NCI-H128 (cell line): ENCODE measurements around the gene SLC2A2.

Source experiments
- DNase-seq: peaks from one replicate; lab custom pipeline; 2025; ENCODE audit not compliant: unreplicated experiment; lab: John Stamatoyannopoulos, UW

The SLC2A2 gene

DNA sequence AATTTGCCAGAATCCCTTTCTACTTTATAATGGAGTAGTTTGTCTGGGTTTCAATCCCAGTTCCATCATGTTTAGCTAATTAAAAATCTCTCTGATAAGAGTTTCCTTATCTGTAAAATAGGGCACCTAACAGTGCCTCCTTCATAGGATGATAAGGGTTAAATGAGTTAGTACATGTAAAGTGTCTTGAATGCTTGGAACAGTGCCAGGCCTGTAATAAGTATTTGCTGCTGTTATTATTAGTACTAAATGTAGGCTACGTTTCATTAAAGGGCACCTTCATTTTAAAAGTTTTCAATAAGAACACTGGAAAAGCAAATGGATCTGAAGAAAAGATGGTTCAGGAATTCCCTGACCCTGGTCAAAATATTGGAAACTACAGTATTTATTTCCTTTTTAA is 11.8 kb upstream of the SLC2A2 start:
- no peak for DNase-seq

DNA sequence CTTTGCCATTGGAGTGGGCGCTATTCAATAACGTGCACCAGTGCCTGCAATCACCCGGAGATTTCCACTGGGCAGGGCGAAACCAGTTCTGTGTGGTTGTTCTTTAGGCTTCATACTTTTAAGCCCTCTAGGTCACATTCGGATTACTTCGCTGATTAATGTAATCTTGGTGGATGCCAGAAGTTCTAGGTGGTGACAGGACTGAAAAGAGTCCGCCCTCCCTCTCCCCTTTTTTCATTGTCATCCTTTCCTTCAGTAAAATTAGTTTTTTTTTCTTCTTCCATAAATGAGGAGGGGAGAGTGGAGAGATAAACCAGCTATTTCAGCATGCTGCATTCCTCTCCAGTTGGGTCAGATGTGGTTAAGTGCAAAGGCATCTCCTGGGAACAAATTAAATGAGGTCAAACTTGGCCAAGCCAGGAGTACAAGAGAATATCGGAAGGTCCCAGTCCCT is 2.3 kb upstream of the SLC2A2 start:
- DNase-seq: no peak

DNA sequence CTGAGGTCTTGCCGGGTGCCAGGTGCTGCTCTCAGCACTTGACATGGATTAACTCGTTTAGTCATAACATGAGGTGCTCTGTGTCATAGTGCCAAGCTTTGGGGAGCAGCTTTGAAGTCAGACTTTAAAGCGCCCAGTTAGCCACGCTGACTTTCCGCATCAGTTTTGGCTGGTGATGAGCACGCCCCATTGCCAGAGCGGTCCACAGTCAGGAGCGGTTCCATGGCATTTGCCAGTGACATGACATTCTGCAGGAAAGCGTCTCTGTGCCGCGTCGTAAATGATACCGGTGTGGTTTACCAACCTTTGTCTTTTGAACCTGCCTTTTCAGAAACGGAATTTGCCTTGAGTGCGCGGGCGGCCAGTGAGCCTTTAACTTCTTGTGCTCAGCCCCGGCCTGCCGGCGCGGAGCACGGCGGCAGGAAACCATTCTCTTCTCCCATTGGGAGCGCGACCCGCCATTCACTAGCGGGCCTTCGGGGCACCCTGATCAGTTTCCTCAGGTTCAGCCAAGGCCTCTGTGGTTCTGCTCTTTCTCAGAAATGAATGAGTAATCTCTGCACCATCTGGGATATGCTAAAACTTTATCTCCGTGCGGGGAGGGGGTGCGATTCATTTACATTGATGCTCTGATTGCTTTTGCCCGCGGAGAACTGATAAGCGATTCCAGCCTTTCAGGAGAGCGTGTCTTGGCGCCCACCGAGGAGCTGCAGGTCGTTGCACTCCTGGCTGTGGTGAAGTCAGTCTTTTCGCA is 1.7 kb upstream of the SLC2A2 start:
- DNase-seq: no peak

DNA sequence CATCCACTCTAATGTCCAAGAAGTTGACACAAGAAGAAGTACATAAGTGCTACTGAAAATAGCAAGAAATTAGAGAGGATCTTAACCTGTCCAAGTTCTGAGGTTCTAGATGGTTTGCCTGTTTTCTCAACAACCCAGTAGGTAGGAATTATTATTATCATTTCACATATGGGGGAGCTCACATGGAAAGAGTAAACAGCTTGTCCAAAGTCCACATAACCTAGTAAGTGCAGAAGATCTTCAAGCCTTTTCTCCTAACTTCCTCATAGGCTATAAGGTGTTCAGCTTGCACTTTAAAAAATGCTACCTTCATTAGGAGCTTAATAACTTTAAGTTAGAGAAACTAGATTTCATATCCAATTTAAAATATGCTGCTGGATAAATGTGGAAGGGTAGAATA is 3.0 kb downstream of the SLC2A2 start:
- no peak for DNase-seq

DNA sequence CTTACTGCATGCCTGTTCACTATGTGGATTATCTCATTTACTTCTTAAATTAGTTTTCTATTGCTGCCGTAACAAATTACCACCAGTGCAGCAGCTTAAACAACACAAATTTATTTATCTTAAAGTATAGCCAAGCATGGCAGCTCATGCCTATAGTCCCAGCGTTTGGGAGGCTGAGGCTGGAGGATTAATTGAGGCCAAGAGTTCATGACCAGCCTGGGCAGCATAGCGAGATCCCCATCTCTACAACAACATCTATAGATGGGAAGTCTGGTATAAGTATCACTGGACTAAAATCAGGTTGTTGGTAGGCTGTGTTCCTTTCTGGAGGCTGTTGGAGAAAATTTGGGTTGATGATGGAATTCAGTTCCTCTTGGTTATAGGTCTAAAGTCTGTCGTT is 5.1 kb downstream of the SLC2A2 start:
- no peak for DNase-seq

DNA sequence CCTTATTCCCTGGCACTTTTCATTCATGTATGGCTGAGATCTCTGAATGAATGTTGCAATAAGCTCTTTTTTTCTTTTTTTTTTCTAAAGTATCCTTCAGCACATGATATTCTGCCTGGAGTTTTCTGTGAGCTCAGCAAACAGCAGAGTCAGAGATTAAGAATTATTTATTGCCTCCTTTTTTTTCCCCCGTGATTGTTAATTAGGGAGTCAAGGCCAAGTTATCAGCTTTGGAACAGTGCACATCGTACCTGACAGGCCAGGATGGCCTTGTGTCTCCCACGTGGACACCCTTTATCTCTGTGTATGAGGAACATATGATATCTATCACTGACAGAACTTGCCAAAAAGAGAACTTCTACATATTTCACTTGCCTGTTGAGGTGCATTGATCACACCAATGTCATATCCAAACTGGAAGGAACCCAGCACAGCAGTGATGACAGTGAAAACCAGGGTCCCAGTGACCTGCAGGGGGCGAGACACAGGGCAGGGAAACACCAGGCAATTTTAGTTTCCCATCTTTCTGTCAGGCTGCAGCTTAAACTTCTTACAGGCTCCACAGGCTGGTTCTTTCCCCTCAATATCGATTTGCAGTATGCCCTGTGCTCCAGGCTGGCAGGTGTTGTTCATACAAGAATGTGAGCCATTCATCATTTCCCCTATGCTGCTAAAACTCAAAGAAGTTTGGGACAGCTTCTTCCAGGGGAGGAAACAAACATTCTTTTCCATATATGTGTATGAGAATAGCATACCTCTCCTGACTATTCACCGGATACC is 8.2 kb downstream of the SLC2A2 start:
- no peak for DNase-seq

DNA sequence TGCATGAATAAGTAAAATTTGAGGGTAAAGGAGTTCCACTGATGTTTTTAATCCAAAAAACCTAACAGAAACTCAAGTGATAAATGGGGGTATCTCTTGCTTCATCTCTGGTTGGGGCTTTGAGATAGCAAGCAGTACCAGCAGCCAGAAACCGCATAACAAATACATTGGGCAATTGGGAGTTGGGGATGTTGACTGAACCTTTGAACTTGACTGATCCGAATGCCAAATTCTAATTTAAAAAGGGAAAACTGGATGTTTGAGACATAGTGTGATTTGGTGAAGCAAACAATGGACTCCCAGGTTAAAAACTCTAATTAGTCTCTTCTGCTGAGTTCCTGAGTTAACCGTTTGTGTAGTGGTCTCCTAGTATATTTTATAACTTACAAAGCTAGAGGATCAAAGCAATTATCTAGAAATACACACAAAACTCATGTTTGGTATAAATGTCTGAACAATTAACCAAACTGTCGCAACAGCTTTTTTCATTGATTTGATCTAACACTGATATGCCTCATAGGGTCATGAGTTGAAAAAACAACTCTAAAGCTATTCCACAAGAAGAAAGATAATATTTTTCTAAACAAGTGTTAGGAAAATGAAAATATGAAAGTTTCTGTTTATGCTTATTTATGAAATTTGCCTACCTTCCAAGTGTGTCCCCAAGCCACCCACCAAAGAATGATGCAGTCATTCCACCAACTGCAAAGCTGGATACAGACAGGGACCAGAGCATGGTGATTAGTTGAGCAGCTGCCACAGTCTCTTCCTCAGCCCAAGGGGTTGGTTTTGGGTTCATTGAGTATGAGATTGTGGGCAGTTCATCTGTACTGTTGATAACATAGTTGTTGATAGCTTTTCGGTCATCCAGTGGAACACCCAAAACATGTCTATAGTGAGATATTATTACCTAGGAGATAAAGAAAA is 12.4 kb downstream of the SLC2A2 start:
- DNase-seq: no peak

DNA sequence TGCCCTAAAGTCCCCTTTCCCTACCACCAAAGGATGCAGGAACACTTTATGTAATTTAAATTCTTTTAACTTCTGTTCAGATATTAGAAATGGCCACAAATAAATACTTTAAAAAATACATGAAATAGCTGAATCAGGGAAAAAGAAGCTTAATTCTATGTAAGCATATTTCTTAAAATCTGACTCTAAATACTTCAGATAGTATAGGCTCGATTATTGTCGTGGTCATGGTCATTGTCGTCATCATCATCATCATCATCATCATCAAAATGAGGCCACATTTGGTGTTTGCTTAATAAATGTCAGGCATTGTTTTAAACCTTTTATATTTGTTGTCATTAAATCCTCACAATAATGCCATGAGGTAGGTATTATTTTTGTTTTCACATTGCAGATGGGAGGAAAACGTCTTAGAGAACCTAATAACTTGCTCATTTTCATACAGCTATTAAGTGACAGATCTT is 14.6 kb downstream of the SLC2A2 start:
- no peak for DNase-seq

DNA sequence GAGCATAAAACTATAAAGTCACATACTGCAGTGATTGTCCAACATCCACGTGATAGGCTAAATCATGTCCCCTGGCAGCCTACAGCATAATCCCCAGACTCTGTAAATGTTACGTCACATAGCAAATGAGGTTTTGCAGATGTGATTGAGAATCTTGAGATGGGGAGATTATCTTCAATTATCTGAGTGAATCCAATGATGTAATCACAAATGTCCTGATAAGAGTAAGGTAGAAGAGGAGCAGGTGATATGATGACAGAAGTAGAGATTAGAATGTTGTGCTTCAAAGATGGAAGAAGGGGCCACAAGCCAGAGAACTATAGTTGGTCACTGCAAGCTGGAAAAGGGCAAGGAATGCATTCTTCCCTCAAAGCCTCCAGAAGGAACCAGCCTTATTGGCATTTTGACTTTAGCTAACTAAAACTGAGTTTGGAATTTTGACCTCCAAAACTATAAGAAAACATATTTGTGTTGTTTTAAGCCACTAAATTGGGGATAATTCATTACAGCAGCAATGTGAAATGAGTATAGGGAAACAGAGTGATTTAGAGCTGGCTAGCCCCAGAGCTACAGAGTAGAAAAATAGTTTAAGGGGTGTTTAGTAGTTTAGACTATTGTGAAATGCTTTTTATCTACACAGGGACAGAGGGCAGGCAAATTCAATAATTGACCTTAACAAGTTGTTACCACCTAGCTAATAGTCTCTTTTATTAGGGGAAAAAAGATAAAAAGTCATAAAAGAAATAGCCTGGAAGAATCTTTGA is 15.2 kb downstream of the SLC2A2 start:
- DNase-seq: no peak

DNA sequence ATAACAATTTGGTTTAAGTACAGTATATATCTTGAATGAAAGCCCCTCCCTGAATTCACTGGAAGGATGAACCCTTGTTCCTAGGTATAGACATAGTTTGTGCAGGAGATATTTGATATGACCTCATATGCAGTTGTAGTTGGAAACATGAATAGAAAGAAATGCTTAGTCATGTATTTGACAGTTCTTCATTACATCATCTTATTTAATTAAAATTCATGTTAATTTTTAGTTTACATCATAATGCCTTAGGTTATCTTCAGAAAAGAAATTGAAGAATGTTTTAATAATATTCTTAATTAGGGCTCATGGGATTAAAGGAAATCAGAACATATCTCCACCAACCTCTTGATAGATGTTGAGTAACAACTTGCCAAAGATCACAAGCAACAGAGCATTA is 19.2 kb downstream of the SLC2A2 start:
- no peak for DNase-seq

DNA sequence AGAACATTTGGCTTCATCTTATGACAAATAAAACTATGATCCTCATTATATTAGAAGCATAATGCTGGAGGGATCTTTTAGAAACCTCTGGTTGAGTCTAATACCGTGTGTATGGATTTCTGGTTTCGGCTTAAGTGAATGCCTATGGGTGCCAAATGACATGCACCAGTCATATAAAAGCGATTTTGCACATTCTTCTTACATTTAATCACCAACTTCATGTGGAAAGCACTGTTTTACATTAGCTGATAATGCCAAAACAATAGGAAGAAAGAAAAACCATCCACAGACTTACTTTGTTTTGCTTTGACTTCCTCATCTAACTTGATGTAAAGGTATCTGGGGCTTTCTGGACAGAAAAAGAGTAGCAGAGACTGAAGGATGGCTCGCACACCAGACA is 20.9 kb downstream of the SLC2A2 start:
- DNase-seq: no peak

DNA sequence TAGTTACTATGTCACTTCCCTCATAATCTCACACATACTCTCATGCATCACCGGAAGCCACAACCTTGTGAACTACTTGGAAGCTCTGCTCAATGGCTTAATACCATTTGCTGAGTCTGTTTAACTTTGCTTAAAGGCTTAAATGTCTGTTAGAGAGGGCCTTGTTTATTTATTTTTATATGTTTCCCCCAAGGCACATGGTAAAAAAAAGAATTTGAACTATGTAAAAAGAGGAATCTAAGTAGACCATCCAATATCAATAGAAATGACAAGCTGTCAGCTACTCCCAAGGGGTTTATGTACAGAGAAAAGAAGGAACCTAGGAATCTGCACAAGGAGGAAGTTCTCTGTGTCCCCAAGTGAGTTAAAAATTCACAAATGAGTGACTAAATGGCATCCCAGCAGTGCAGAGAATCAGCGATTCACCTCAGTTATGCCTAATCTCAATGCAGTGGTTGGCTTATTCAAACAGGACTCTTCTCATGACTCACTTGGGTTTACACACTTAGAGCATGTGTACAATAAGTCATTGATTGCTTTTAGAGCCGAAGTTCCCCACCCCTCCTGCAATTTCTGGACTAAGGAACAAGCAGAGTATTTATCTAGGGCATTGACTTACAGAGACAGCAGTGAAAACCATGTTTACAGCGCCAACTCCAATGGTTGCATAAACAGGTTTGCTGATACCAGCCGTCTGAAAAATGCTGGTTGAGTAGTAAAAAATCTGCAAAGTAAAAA is 24.4 kb downstream of the SLC2A2 start:
- DNase-seq: no peak

DNA sequence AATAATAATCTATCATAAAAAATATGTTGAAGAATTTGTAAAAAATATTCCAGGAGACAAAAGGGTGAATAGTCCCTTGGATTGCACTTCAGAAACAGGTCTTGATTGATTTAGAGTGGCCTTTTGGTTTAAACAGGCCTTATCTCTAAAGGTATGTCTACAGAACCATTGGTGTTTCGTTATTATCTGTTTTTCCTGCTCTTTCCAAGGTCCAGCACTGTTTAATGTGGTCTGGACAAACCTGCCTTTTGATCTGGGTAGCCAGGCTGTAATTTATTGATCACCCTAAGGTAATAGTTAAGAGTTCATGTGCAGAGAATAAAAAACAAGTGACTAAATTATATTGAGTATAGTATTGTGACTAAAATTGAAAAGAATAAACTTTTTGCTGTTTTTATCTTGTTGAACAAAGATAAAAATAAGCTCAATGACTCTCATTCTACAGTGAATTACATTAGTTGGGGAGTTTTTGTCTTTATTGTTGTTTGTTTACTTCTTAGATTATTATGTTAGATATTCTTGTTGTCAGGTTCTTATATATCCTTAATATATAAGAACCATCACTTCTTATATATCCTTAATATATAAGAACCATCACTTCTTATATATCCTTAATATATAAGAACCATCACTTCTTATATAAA is 25.1 kb downstream of the SLC2A2 start:
- no peak for DNase-seq

DNA sequence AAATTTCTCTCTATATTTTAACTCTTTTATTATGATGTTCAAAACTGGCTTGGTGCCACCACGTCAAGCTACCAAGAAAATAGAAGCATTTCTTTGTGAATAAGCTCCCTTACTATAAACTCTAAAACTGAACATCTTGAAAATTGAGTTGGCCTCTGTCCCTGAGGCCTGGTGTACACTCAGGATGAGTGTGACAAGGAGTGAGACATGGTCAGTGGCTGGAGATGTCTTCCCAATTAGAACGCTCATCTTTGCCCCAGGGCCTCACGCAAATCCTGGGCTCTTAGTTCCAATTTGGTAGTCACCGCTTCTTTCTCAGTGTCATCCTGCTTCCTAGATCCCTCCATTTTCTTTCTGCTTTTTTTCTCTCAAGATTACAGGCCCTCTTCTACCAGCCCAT is 26.2 kb downstream of the SLC2A2 start:
- DNase-seq: no peak

DNA sequence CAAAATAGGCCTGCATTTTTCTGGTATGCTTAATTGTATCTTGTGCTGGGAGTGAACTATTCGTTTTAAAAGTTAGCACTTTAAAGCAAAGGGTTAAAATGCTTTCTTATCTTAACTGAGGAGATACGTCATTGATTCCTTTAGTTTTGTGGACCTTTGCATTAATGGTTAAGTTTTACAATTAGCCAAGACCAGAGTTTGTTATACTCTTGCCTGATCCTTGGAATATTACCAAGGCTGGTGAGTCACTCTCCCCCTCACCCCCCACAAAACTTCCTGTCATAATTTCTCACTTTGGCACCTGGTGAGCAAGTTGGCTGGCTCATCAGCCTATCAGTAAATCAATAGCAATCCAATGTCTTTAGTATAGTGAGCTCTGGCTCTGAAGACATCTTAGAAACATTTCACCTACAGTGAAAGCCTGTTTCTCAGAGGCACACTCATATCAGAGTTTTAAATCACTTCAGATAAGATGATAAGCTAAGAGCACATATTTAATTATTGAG is 26.7 kb downstream of the SLC2A2 start:
- no peak for DNase-seq

DNA sequence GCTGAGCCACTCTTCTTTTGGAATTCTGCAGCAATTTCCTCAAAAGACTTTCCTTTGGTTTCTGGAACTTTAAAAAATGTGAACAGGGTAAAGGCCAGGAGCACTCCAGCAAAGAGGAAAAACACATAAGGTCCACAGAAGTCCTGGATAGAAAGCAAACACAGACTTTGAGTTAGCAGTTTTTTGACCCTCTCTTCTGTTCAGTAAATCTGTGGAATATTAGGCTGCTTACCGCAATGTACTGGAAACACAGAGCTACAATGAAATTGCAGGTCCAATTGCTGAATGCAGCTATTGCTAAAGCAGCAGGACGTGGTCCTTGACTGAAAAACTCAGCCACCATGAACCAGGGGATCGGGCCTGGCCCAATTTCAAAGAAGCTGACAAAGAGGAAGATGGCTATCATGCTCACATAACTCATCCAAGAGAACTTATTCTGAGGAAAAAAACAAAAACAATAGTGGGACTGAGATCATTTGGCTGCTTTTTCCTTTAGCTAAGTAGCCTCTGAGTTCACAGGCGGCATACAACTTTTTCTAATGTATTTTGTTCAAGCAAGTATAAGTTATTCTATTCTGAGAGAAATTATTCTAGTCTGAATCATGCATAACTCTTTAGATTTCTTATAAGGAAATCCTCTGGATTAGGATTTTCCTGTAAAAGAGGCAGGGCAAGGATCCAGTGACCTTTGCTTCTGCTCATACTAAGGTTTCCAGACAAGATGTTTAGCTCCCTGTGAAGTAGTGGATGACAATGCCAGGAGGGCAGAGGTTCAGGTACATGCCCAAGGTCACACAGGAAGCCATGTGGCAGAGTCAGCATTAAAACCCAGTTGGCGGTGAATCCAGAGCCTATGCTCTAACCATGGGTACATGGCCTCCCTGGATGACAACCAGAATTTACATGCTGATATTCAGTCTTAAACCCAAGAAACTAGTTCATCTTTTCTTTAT is 28.3 kb downstream of the SLC2A2 start:
- no peak for DNase-seq

DNA sequence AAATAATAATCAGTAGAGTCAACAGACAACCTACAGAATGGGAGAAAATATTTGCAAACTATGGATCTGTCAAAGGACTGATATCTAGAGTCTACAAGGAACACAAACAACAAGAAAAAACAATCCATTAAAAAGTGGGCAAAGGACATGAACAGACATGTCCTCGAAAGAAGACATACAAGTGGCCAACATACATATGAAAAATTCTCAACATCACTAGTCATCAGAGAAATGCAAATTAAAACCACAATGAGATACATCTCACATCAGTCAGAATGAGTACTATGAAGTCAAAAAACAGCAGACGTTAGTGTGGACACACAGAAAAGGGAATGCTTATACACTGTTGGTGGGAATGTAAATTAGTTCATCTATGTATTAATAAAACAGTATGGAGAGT is 33.7 kb downstream of the SLC2A2 start:
- no peak for DNase-seq

DNA sequence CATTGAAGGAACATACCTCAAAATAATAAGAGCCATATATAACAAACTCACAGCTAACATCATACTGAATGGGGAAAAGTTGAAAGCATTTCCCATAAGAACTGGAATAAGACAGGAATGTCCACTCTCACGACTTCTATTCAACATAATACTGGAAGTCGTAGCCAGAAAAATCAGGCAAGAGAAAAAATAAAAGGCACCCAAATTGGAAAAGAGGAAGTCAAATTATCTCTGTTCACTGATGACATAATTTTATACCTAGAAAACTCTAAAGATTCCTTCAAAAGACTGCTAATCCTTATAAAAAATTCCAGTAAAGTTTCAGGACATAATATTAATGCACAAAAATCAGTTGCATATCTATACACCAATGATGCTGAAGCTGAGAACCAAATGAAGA is 34.9 kb downstream of the SLC2A2 start:
- DNase-seq: no peak
